GM12801 (cell line): Measurements from ENCODE around the gene PHIP.

Experiments used
- TF ChIP-seq, protein P1 (sequence below): IDR thresholded peaks from one replicate; pipeline ENCODE4 v1.5.1; 2011; ENCODE audit warnings: control low read depth; ENCODE audit not compliant: insufficient read length; ENCODE audit errors: extremely low read depth

Gene PHIP

GRCh38 chr6:79047072-79047471, 31.0 kb downstream of the PHIP start:
- TF ChIP-seq, protein P1, sequence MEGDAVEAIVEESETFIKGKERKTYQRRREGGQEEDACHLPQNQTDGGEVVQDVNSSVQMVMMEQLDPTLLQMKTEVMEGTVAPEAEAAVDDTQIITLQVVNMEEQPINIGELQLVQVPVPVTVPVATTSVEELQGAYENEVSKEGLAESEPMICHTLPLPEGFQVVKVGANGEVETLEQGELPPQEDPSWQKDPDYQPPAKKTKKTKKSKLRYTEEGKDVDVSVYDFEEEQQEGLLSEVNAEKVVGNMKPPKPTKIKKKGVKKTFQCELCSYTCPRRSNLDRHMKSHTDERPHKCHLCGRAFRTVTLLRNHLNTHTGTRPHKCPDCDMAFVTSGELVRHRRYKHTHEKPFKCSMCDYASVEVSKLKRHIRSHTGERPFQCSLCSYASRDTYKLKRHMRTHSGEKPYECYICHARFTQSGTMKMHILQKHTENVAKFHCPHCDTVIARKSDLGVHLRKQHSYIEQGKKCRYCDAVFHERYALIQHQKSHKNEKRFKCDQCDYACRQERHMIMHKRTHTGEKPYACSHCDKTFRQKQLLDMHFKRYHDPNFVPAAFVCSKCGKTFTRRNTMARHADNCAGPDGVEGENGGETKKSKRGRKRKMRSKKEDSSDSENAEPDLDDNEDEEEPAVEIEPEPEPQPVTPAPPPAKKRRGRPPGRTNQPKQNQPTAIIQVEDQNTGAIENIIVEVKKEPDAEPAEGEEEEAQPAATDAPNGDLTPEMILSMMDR, result no peak

DNA sequence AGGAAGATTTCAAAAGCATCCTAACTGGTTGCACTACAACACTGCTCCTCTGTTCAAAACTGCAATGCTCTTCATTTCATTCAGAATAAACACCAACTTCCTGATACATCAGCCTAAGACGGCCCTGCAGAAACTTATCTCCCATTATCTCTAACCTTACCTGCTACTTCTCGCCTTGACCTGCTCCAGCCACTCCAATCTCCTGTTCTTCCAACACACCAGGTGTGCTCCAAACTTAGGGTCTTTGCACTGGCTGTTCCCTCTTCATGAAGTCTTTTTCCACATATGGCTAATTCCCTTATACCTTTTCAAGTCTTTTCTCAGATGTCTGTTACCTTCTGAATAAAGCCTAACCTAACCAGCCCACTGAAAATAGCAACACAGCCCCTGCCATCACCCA, 32.1 kb downstream of the PHIP start:
- TF ChIP-seq, protein P1, result no peak

GRCh38 chr6:79042799-79043126, 35.3 kb downstream of the PHIP start:
- TF ChIP-seq, protein P1, result no peak

GRCh38 chr6:79042088-79042798, 35.8 kb downstream of the PHIP start:
- TF ChIP-seq, protein P1, result no peak

- TF ChIP-seq, protein P1, result no peak
These were observed 38.0 kb downstream of the PHIP start for GRCh38 chr6:79040083-79040482.

DNA sequence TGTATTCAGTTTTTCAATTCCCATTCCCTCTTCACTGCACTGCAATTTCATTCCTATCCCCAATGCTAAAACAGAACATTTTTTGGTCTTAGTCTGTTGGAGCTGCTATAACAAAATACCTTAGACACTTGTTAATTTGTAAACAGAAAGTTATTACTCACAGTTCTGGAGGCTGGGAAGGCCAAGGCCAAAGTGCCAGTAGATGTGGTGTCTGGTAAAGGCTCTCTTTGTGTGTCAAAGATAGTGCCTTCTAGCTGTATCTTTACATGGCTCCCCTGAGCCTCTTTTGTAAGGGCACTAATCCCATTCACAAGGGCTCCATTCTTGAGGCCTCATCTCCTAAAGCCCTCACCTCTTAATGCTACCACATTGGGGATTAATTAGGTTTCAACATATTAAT, 40.0 kb downstream of the PHIP start:
- TF ChIP-seq, protein P1, result no peak

GRCh38 chr6:79034865-79035264, 43.2 kb downstream of the PHIP start:
- TF ChIP-seq, protein P1, result no peak

DNA sequence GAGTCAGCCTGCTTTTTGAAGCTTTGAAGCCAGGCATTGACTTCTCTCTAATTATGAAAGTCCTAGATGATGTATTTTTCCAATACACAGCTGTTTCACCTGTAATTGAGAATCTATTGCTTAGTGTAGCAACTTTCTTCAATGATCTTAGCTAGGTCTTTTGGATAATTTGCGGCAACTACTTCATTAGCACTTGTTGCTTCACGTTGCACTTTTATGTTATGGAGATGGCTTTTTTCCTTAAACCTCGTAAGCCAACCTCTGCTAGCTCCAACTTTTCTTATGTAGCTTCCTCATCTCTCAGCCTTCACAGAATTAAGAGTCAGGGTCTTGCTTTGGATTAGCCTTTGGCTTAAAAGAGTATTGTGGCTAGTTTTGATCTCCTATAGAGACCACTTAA, 44.8 kb downstream of the PHIP start:
- TF ChIP-seq, protein P1, result no peak
